HepG2 (cell line): ENCODE results near the gene ARHGEF10L. TPM values are rescaled to one million over a fixed set of nuclear protein-coding genes. Genes with fewer than 3 reads are reported as not detected.
A peak's percentile ranks its signal among the peaks of the same experiment; 100 is the strongest.

Source experiments
- AKNA ChIP-seq: sonication (generic); formaldehyde crosslinking; IDR thresholded peaks from 2 replicates; pipeline ENCODE4 v1.4.0; 2020; ENCODE audit warnings: missing genetic modification reagents, borderline replicate concordance
- ARID2 ChIP-seq: sonication (generic); formaldehyde crosslinking; IDR thresholded peaks from 2 replicates; pipeline ENCODE4 v1.8.1; 2022; ENCODE audit warnings: mild to moderate bottlenecking, missing genetic modification reagents, borderline replicate concordance
- CENPBD1 ChIP-seq: sonication (generic); formaldehyde crosslinking; IDR thresholded peaks from 2 replicates; pipeline ENCODE4 v1.8.0; 2022; ENCODE audit warnings: missing genetic modification reagents, low read depth, mild to moderate bottlenecking, borderline replicate concordance
- CREM ChIP-seq, 2 experiments: sonication (generic) in 1 of 2; formaldehyde crosslinking in 1 of 2; IDR thresholded peaks; 2 replicates each; pipeline versions ENCODE4 v1.4.0 to v1.6.1; 2016 to 2020; ENCODE audit warnings: antibody characterized with exemption in 1 of 2, mild to moderate bottlenecking in 1 of 2, missing genetic modification reagents in 1 of 2
- DNMT3B ChIP-seq: conservative IDR thresholded peaks from 2 replicates; pipeline ENCODE4 v1.6.1; 2016; ENCODE audit warnings: missing biosample characterization, control low read depth
- FOSL2 ChIP-seq: sonication (generic); formaldehyde crosslinking; IDR thresholded peaks from 2 replicates; pipeline ENCODE4 v1.4.0; 2020; ENCODE audit warnings: missing genetic modification reagents
- ISX ChIP-seq: sonication (generic); formaldehyde crosslinking; conservative IDR thresholded peaks from 2 replicates; pipeline ENCODE4 v1.5.0; 2020; ENCODE audit warnings: missing genetic modification reagents
- MEIS1 ChIP-seq: sonication (generic); formaldehyde crosslinking; IDR thresholded peaks from 2 replicates; pipeline ENCODE4 v1.9.0; 2021; ENCODE audit warnings: mild to moderate bottlenecking, missing genetic modification reagents, moderate library complexity, borderline replicate concordance
- MXD3 ChIP-seq: IDR thresholded peaks from 2 replicates; pipeline ENCODE4 v1.6.1; 2016; ENCODE audit warnings: mild to moderate bottlenecking, missing biosample characterization, missing genetic modification reagents
- NCOA1 ChIP-seq: sonication (generic); formaldehyde crosslinking; IDR thresholded peaks from 2 replicates; pipeline ENCODE4 v1.9.0; 2021; ENCODE audit warnings: missing genetic modification reagents
- RBFOX2 ChIP-seq: fragments of 200-400 bp; formaldehyde crosslinking; IDR thresholded peaks from 2 replicates; pipeline ENCODE4 v1.6.1; 2017; ENCODE audit warnings: low read depth, mild to moderate bottlenecking, low read length
- RXRA ChIP-seq: sonication (generic); formaldehyde crosslinking; IDR thresholded peaks from 2 replicates; pipeline ENCODE4 v1.5.1; 2020; ENCODE audit warnings: missing genetic modification reagents
- SOX13 ChIP-seq, 3 experiments: fragments of 450-650 bp in 1 of 3; sonication (generic) in 1 of 3; formaldehyde crosslinking in 1 of 3; IDR thresholded peaks in 2 of 3; conservative IDR thresholded peaks in 1 of 3; 2 replicates each; pipeline versions ENCODE4 v1.5.0 to v1.6.1; 2016 to 2020; ENCODE audit warnings: antibody characterized with exemption in 1 of 3, mild to moderate bottlenecking in 1 of 3, missing compliant biosample characterization in 1 of 3, missing genetic modification reagents in 1 of 3, moderate library complexity in 1 of 3
- SP4 ChIP-seq: sonication (generic); formaldehyde crosslinking; IDR thresholded peaks from 2 replicates; pipeline ENCODE4 v1.8.1; 2023; ENCODE audit warnings: mild to moderate bottlenecking, missing genetic modification reagents
- TBL1XR1 ChIP-seq: fragments of 150-350 bp; IDR thresholded peaks from 2 replicates; pipeline ENCODE4 v1.6.1; 2014; ENCODE audit warnings: borderline replicate concordance, low read length; ENCODE audit not compliant: partially characterized antibody
- THAP11 ChIP-seq: IDR thresholded peaks from 2 replicates; pipeline ENCODE4 v1.6.1; 2016; ENCODE audit warnings: missing biosample characterization, missing genetic modification reagents
- TRIM22 ChIP-seq: fragments of 450-650 bp; IDR thresholded peaks from 2 replicates; pipeline ENCODE4 v1.6.1; 2017
- ZNF143 ChIP-seq: sonication (generic); formaldehyde crosslinking; IDR thresholded peaks from 2 replicates; pipeline ENCODE4 v1.4.0; 2020; ENCODE audit warnings: missing genetic modification reagents
- ZNF24 ChIP-seq: fragments of 450-650 bp; IDR thresholded peaks from 2 replicates; pipeline ENCODE4 v1.6.1; 2017; ENCODE audit warnings: antibody characterized with exemption, mild to moderate bottlenecking
- ZNF674 ChIP-seq: sonication (generic); formaldehyde crosslinking; IDR thresholded peaks from 2 replicates; pipeline ENCODE4 v1.5.0; 2020; ENCODE audit warnings: low read depth, mild to moderate bottlenecking, missing genetic modification reagents
- ZNF7 ChIP-seq: IDR thresholded peaks from 2 replicates; pipeline ENCODE4 v1.6.1; 2016; ENCODE audit warnings: missing biosample characterization, missing genetic modification reagents
- polyA plus RNA-seq, 8 experiments: library from polyadenylated mRNA; depleted of rRNA in 3 of 8; stranded (reverse) in 7 of 8; unstranded in 1 of 8; fragments of >200 nt; fragmentation: Illumina TruSeq in 4 of 8; extraction: Trizol in 4 of 8; gene quantifications; 2 replicates each; pipeline versions ENCODE4 v1.2.1 to v1.2.3, GENCODE V29; 2011 to 2016; ENCODE audit warnings: low read depth in 4 of 8, missing spikeins in 1 of 8, mixed read lengths in 1 of 8; ENCODE audit not compliant: insufficient read depth in 1 of 8
- total RNA-seq, 5 experiments: library from RNA; depleted of rRNA; stranded (reverse); fragments of >200 nt; fragmentation: Illumina TruSeq; extraction: Trizol; gene quantifications; 2 replicates each; pipeline ENCODE4 v1.2.3, GENCODE V29; 2016; ENCODE audit warnings: low read depth in 1 of 5

The ARHGEF10L gene
- total and polyA plus RNA-seq, 2 of the 13 experiments (the other 11 are each of a cell fraction or from before 2014, with no cell fraction given): 46.5 to 78.3 TPM

GRCh38 chr1:17581389-17582123, 42.1 kb downstream of the ARHGEF10L start (continued):
- TF ChIP-seq MXD3 (CRISPR knock-in tag) (no peak), RBFOX2 (peak; percentile 58), TRIM22 (no peak), ISX (CRISPR knock-in tag) (no peak), THAP11 (CRISPR knock-in tag) (peak; percentile 52; the same call in 1 of the 2 replicates), SOX13 (IDR thresholded peaks at IDR 0.05) (peak; percentile 89), SOX13 (CRISPR knock-in tag; conservative IDR thresholded peaks at IDR 0.05 in 1 of 2, IDR thresholded peaks at IDR 0.05 in 1 of 2) (peak in 1 of 2 experiments; percentile 95; a peak in 2 of 4 replicates), CENPBD1 (CRISPR knock-in tag) (no peak), DNMT3B (CRISPR knock-in tag) (no peak), ARID2 (CRISPR knock-in tag) (no peak), SP4 (CRISPR knock-in tag) (peak; percentile 63; the same call in 1 of the 2 replicates), ZNF674 (CRISPR knock-in tag) (no peak), MEIS1 (CRISPR knock-in tag) (0 out of 2 replicates have a peak, but pooled peaks have one; percentile 52), ZNF24 (no peak), CREM (IDR thresholded peaks at IDR 0.05) (peak; percentile 72; the same call in 1 of the 2 replicates), CREM (CRISPR knock-in tag; IDR thresholded peaks at IDR 0.05) (no peak), RXRA (CRISPR knock-in tag) (peak; percentile 26; the same call in 1 of the 2 replicates), TBL1XR1 (no peak), ZNF143 (CRISPR knock-in tag) (no peak), NCOA1 (CRISPR knock-in tag) (no peak), ZNF7 (no peak), FOSL2 (CRISPR knock-in tag) (peak; percentile 76), AKNA (no peak)
